NCI-H82 (cell line): Measurements from ENCODE around the gene TMEM185B.
"Not testable (repeated sequence)": the region's sequence is repeated elsewhere in the genome, so short reads cannot be mapped to it uniquely, and the experiment has no call there.

Experiments used
- DNase-seq: peaks from one replicate; lab custom pipeline; 2025; lab: John Stamatoyannopoulos, UW

The TMEM185B gene

DNA sequence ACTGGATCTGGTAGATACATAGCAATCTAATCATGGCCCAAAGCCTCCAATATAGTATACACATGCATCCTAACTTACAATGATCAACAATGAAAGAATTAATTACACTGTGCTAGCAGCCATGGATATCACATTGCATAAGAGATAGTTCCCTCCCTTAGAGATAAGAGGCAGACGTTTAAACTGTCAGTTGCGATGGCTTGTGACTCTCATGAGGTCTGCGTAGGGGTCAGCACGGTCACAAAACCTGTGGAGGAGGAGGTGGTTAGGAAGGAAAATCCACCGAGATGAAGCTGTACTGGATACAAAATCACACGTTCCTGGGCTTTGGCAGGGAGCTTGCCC is 28.7 kb upstream of the TMEM185B start:
- no peak for DNase-seq

DNA sequence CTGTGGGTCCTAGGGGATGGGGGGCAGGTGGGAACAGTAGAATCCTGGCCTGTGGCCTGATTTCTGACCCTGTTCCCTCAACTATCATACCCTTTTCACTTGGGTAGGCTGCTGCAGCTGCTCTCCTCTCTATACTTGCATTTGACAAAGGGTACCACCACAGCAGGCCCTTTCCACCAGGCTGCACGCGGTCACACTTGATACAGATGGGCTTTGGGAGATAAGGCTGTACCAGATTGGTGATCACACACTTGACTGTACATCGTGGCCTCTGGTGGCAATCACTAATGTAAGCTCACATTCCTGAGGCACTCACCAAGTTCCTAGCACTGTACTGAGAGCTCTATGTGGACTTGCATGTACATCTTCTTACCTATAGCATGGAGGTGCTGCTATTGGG is 27.9 kb upstream of the TMEM185B start:
- no peak for DNase-seq

DNA sequence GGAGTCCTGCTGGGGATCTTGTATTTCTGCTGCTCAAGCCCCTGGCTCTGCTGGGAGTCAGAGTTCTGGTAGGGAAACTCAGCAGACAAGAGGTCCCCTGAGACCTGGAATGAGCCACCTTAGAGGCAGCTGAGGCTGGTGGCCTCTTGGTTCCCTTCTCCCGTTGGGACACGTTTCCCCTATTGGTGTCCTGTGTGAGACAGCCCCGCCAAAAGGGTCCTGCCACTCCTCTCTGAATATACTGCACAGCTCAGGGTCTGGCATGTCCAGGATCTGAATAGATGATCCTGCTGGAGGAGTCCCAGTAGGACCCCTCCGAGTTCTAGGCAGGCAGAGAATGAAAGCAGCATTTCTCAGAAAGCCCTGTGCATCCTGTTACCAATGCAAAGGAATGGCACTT is 27.4 kb upstream of the TMEM185B start:
- no peak for DNase-seq

DNA sequence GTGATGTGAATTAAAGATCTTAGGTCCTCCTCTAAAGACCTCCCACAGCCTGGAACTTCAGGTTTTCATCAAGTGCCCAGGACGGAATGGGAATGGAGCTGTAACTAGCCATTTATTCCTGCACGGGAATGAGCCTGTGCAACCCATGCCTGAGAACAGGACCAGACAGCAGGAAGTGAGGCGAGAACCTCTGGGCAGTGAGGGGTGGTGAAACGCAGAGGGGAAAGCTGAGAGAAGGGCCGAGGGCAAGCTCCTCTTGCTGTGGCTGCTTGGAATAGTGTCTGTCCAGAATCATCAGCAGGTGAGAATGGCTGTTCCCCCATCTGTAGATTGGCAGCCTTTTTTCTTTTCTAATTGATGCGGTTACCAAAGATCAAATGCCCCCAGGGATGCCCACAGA is 24.7 kb upstream of the TMEM185B start:
- no peak for DNase-seq

DNA sequence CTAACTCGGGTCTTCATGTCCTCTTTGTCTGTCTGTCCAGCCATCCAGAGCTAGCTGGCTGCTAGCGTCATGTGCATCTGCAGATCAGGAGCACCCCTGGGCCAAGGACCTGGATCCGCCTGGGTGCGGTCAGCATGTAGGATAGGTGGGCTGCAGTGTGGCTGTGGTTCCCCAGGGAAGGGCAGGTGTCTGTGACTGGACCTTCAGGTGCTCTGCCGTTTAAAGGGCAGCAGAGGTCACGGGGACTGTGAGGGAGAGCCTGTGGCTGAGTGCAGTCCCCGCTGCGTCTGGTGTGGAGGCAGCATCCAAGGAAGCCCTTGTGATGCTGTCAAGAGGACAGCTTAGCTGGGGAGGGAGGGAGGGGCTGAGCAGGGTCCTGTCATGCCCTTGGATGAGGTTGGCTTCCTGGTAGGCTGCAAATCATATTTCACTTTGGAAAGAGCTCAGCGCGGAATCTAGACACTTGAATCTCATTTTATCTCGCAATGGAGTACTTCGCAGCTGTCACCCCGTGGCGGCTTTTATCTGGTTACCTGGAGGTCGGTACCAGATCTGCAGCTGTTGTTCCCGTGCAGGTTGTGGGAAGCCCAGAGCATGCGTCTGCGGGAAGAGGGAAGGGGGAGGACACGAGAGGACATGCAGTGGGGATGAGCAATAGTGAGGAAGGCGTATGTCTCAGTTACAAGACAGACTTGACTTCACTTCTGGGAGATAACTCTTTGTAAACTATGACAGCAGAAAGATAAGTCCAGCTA is 23.5 kb upstream of the TMEM185B start:
- peak; percentile 93 for DNase-seq

DNA sequence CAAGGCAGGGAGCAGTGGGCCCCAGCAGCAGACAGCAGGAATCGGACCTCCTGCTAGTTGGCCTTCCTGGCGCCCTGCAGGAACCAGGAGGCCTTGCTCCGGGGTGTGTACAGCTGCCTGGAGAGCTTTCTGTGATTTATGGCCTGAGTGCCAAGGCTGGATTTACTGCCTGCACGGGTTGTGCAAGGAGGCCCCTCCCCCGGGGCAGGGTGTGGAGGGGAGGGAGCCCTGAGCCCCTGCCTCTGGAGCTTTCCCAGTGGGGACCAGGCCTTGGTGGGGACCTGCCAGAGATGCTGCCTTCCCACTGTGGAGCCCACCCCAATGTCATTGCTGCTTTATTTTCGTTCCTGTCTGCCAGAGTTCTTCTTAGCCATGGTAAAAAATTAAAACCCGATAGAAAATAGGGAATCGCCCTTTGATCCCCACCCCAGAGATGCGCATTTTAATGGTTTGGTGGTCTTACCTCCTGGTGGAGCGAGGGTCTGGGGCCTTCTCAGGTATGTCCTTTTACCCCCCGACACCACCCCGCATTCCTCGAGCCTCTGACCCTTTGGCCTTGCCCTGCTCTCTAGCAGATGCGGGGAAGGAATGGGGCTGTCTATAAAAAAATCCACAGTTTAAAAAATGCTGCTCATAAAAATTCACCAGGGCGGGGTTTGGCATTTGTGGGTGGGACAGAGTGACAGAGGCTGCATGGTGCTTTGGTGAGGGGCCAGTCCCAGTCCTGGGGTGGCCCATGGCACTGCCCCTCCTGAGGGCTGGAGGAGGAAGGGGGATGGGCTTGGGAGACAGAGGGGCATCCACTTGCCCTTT is 22.5 kb upstream of the TMEM185B start:
- DNase-seq = peak; percentile 95

DNA sequence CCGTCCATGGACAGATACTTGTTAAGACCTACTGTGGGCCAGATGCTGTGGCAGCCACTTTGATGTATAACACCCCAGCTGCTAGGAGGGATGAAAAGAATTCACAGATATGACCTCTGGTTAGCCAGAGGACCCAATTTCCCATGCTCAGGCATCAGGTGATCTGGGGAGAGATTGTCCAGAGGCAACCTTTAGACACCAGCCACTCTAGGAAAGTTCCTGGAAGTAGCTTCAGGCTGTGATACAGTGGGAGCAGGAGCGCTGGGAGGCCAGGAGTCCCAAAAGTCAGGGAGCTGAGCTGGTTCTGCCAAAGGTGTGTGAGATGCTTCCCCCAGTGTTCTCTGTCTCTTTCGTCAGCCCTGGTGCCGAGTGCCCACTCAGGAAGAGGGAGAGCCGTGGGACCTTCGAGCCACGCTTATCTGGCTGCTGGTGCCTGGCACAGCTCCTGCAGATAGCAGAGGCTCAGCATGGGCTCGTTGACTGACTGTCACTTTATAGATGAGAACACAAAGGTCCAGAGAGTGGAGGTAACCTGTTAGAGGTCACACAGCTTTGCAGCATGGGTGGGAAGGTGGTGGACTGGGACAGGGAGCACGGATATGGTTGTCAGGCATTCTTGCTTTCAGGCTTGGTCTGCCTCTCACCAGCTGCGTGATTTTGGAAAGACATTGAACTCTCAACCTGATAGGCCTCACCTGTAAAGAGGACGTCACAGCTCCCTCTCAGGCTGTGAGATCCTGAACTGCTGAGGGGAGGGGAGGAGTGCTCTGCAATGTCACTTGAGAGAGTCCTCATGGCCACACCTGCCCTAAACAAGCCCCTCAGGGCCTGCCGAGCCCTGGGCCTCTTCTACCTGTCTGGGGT is 21.7 kb upstream of the TMEM185B start:
- no peak for DNase-seq

DNA sequence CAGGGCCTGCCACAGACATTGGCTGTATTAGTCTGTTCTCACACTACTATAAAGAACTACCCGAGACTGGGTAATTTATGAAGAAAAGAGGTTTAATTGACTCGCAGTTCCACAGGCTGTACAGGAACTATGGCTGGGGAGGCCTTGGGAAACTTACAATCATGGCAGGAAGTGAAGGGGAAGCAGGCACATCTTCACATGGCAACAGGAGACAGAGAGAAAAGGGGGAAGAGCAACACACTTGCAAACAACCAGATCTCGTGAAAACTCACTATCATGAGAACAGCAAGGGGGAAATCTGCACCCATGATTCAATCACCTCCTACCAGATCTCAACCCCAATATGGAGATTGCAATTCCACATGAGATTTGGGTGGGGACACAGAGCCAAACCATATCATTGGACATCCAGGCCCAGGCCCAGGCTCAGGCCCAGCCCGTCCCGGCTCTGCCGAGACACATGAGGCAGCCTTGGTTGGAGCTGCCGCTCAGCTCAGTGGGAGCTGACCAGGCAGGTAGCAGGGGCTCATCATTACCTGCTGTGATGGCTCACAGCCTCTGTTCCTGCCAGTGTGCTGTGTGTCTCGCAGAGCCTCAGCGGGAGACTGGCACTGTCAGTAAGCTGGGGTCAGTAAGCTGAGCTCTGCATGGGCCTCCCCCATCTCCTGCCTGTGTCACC is 20.8 kb upstream of the TMEM185B start:
- DNase-seq = no peak

DNA sequence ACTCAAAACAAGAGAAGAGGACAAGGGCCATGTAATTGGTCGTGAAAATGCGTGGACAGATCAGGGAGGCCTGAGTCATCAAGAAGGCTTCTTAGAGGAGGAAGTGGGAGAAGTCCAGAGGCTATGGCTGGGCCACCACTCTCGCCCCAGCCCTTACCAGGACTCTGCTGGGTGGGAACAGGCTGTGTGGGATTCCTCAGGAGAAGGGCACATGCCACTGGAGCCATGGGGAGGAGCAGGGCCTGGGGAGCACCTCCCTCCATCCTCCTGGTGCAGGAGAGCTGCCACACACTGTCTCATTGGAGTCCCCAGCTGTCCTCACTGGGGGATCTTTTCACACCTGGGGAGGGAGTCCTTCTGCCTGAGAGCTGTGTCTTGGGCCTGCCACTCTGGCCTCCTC is 20.0 kb upstream of the TMEM185B start:
- DNase-seq = no peak

DNA sequence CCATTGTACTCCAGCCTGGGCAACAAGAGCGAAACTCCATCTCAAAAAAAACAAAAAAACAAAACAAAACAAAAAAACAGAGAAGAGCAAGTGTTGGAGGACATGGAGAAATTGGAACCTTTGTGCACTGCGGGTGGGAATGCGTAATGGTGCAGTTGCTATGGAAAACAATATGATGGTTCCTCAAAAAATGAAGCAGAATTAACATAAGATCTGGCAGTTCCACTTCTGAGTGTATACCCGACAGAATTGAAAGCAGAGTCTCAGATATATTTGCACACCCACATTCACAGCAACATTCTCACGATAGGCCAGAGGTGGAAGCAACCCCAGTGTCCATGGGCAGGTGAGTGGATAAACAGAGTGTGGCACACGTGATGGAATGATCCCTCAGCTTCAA is 18.5 kb upstream of the TMEM185B start:
- no peak for DNase-seq

DNA sequence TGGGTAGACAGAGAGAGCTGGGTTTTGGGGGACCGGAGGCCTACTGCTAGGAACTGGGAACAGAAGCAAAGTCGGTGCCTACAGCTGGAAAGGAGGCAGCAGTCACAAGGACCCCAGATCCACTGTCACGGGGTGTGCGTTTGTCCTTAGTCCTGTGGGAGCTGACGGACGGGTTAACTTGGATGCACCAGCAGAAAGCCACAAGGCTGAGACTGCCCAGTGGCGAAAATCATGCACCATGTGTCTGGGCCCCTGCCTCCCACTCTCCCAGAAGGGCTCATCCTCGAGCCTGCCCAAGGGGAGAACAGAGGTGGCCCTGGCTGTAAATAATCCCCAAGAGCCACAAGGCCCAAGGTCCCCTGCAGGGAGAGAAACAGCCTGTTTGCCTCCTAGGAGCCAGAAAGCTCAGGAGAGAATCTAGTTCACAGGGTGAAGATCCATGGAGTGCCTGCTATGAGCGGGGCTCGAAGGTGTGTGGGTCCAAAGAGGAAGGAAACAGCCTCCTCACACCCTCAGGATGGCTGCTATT is 17.8 kb upstream of the TMEM185B start:
- no peak for DNase-seq

DNA sequence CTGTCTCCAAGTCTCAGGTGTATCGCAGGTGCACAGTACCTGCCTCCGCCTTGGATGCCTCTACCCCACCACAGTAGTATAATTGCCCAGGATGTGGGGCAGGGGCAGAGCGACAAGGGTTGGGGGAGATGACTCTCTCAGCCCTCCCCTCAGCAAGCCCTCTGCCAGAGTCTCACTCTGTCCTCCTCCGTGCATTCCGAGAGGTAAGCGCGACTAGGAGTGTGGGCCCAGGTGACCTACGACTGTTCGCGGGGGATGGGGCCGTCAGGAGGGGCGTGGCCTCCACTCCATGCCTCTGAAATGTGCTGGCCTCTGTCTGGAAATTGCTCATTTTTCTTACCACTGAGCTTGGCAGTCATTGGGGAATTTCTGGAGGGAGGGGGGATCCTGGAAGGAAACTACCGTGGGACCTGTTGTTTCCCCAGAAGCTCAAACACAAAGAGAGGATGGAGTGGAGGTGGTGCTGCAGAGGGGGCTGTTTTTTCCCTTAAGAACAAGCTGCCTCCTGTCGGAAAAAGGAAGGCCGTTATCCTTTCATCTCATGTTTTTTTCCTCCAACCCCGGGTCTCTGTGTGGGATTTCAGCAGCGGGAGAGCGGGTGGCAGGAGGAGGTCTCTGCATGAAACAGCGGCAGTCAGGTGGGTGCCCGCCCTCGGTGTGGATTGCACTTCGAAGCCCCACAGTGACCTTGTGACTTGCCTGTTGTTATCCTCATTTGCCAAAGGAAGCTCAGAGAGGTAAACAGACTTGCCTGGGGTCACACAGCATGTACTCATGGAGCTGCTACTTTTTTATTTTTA is 16.5 kb upstream of the TMEM185B start:
- DNase-seq = no peak

DNA sequence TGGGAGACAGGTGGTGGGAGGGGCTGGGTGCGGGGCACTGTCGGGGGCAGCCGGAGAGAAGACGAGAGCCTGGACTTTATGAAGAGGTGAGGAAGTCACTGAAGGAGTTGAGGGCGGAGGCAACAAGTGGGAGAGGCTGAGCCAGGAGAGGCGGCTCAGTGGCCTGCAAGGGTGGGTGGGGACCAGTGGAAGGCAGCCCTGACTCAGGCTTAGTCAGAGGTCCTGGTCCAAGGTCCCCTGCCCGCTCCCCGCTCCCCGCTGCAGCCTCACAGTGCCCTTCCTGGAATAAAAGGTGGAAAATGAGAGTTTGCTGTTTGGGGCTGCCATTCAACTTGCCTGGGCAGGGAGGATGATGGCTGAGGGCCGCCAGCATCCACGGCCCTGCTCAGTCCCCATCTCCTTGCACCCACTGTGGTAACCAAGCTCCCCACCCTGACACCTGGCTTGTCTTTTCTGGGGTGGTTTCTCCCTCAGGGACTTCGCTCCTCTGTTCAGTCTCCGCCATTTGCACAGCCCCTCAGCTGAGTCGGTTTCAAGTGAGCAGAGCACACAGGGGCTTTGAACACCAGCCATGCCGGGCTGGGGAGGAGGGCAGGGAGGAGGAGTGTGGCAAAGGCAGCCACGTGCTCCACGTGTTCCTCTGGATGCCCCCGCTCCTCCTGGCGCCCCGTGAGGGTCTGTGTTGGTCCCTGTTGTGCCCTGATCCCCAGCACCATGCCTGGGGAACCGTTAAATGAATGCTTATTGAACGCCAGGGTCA is 15.7 kb upstream of the TMEM185B start:
- no peak for DNase-seq

DNA sequence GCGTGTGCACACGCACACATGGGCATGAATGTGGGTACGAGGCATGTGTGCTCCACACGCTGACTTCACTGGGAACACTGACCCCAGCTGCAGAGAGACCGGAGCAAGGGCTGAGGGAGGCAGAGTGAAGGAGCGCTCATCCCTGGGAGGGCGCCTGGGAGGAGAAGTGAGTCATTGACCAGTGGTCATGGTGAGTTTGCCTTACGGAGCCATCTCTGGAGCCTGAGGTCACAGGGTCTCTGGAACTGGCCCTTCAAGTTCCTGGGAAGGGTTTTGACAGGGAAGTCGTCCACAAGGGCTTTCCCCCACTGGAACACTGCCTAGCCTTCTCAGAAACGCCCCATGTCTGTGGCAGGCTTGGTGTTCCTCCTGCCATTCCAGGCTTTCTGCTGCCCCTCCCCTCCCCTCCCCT is 14.3 kb upstream of the TMEM185B start:
- no peak for DNase-seq

DNA sequence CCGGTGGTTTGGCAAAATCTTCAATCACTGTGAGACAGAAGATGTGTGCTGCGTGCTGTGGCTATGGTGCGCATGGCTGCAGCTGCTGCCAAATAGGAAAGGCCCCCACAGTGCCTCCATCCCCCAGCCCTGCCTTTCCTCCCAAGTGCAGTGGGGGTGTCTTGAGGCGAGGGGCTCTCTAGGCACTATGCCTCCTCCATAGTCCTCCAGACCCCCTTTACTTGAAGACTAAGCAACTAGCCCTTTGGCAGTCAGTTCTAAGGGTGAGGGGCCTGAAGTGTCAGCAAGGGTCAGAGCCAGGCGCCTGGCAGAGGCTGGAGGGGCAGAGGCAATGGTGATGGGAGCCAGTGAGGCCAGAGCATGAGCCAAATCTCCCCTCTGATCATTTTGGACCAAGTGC is 13.6 kb upstream of the TMEM185B start:
- no peak for DNase-seq

DNA sequence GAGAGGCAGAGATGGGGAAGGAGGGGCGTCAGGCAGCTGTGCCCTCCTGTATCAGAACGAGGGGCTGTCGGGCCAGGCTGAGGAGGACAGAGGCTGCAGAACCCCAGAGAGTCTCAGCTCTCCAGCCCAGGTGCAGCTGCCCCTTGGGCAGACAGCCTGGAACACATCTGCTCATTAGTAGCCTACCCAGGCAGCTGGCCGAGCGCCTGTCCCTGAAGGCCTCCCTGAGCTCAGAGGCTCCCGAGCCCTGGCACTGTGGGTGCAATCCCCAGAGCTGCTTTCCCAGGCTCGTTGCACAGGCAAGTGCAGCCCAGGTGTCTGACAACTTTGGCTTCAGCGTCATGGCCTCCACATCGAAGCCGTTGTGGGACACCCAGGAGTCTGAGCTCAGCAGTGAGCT is 13.1 kb upstream of the TMEM185B start:
- no peak for DNase-seq

DNA sequence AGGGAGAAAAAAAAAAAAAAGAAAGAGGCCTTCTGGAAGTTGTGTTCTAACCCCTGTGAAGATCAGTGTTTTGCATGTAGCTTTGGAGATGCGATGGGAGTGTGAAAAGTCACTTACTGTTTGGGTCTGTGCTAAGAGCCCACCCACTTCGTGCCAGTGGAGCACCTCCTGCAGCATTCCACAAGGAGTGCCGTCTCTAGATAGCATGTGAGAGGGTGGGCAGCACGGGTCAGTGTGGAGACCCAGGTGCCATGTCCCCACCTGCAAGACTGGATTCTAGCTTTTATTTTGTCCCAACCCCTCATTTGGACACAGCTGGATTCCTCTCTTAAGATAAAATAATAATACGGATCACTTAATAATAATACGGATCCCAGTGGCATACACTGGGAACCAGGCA is 12.5 kb upstream of the TMEM185B start:
- DNase-seq = no peak

DNA sequence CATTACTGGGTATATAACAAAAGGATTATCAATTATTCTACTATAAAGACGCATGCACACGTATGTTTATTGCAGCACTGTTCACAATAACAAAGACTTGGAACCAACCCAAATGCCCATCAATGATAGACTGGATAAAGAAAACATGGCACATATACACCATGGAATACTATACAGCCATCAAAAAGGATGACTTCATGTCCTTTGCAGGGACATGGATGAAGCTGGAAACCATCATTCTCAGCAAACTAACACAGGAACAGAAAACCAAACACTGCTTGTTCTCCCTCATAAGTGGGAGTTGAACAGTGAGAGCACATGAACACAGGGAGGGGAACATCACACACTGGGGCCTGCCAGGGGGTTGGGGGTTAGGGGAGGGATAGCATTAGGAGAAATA is 12.0 kb upstream of the TMEM185B start:
- not testable (repeated sequence) for DNase-seq

DNA sequence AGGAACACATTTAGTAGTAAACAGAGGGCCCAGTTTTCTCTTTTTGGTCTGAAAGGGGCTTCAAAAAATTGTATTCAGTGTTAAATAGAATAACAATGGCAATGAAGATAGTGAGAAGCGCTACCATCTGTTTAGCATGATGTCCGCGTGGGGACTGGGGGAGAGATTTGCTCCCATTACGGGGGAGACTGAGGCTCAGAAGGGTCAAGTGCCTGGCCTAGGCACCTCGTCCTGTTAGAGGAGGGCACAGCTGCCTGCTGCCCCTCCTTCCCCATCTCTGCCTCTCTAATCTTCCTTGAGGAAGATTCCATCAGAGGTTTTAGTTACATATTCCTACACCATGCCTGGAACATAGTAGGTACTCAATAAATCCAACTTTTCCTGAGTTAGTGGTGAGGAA is 10.1 kb upstream of the TMEM185B start:
- DNase-seq = no peak

DNA sequence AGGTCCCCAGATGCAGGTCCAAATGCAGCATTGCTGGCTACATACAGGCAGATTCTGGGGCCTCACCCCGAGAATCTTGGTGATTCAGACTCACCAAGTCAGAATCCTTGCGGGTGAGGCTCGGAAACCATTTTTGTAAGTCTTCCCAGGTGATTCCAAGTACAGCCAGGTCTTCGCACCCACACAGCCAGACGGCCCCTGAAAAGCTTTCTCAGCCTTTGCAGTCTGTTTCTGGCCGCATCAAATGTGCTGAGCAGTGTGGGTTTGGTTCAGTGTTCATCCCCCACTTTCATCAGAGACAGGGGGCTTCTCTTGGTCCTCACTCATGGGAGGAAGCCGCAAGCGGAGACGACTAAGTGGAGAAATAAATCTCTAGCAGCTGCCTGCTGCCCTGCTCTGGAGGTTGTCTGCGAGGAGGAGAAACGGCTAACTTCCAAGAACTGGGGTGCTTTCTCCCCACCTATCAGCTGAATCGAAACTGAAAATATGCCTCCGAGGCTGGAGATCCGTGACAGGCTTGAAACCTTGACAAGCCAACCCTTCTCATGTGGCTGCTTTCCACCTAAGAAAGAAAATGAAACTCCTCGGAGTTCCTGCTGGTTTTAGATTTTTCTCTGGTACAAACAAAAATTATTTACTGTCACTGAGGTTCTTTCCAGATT is 8.9 kb upstream of the TMEM185B start:
- DNase-seq = no peak
